Stimulated activated CD4-positive, alpha-beta T cell treated with anti-CD3 and anti-CD28 coated beads, Interleukin-4, amount 100 ng/mL, for 4 hours (primary cell): ENCODE data around the gene STXBP1.

Experiments used
- DNase-seq, 2 experiments: peaks; one replicate each; pipeline ENCODE4 v3.0.0-alpha.2; 2020

STXBP1 gene

DNA sequence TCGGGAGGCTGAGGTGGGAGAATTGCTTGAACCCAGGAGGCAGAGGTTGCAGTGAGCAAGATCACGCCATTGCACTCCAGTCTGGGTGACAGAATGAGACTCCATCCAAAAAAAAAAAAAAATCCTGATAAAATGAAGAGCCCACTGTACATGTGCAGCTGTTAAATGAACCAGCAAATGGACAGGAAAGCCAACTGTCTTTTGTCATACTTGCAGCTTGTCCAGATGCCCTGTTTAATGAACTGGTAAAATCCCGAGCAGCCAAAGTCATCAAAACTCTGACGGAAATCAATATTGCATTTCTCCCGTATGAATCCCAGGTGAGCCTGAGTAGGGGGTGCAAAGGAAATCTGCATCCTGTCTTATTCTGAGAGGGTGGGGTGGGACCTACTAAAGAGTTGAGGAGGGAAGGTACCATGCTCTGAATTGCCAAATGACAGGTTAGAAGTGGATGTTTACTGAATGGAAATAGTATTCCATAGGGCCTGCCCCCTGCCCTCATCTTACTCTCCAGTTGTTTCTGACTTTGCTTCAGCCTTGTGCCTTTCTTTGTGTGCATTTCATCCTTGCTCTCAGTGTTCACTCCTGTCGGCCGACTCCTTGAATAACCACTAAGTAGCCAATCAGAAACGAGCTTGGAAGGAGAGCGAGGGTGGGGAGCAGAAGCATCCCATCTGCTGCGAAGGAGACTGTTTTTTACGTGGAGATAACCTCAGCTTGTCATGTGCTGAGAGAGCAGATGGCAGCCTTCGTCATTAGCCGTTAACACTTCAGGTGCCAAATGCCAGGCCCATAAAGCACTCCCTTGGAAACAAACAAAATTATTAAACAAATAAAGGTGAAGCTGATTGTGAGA is 49.0 kb downstream of the STXBP1 start:
- no peak for DNase-seq

DNA sequence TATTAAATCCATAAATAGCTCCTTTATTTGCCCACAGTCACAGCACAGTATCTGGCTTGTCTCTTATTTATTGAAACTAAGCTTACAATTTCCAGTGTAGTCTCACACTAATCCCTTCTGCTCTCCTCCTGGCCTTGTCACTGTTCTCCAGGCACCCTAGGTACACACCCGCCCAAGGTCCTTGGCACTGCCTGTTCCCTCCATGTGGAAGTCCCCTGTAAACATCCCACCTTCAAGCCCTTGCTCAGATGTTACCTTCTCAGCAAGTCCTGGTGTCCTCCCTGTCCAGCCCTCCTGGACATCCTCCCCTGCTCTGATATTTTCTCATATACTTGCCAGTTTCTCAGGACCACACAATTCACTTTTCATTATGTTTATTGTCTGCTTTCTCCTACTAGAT is 50.5 kb downstream of the STXBP1 start:
- DNase-seq: no peak

DNA sequence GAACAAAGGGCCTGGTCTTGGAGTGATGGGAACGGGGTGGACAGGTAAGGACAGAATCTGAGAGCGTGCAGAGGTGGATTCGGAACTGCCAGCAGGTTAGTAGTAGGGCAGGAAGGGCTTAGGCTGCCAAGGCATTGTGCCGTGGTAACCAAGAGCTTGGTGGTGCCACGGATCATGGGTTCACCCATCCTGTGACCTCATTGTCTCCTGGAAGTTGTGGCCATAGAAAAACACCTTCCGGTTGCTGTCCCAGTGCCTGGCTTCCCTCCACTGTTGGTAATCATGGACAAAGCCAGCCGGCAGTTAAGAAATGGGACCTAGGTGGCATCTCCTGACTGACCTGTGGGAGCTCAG is 52.2 kb downstream of the STXBP1 start:
- no peak for DNase-seq

DNA sequence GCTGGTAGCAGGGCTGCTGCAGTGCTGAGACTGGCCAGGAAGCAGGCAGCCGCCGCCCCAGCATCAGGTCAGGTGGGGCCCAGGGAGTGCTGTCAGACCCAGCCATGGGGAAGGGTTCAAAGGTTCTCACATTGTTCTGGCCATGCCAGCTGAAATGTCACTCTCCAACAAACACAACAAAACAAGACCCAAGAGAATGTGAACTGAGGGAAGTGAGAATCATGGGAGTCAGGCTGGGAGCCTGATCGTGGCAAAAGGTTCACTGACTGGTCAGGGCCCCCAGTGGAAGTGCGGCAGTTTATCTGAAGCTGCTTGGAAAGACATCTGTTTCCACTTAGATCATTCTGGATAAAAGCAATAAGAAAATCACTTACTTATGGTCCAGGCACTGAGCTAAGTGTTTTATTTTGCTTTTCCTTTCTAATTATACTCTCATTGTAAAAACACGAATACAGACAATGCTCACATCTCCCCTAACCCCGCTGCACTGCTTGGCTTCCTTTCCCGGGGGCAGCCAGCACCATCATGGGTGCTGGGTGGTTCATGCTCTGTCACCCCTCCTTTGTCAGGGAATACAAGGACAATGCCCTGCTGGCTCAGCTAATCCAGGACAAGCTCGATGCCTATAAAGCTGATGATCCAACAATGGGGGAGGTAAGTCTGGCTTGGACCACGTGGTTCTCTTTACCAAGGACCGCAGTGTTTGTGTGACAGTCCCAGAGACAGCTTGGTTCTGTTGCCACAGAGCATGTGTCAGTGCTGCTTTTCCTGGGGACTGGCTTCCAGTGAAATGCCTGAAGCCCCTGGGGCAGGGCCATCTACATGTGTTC is 52.8 kb downstream of the STXBP1 start:
- DNase-seq: no peak

DNA sequence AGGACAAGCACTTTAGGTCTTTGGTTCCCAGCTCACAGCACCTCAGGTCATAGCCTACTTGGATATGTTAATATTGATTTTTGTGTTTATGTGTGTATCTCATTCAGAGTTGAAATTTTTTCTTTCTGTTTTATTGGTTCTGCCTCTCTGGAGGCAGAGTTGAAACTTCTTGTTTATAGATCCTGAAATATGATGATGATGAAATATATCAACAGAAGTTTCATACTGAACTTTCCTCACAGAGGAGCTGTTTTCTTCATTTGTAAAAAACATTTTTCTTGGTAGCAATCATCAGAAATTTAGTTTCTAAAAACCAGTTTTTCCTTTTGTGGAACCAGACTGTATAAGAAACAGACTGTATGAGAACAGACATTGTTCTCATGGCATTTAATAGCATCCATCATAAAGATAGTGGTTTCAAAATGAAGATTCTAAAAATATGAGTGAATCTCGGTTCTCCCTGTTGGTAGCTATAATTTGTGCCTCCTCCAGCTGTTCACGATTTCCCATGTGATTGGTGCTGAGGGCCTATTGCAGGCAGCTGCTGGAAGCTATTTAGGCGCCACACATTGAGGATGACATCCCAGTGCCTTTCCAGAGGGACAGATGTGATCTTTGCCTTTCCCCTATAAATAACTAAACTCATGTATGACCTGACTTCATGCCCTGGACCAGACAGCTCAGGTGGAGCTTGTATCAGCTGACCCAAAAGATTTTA is 55.2 kb downstream of the STXBP1 start:
- no peak for DNase-seq

DNA sequence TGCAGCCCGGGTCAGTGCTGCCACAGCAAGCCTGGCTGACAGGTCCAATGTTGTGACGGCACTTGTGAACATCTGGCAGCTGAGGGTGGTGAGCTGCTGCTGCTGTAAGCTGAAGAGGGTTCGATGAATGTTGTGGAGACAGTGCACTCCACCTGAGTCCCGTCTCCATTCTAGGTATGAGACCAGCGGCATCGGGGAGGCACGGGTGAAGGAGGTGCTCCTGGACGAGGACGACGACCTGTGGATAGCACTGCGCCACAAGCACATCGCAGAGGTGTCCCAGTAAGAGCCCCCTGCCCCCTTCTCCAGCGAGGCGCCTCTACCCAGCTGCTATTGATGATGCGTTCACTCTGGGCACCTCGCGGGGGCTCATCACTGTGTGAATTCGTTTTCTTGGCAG is 55.8 kb downstream of the STXBP1 start:
- no peak for DNase-seq

DNA sequence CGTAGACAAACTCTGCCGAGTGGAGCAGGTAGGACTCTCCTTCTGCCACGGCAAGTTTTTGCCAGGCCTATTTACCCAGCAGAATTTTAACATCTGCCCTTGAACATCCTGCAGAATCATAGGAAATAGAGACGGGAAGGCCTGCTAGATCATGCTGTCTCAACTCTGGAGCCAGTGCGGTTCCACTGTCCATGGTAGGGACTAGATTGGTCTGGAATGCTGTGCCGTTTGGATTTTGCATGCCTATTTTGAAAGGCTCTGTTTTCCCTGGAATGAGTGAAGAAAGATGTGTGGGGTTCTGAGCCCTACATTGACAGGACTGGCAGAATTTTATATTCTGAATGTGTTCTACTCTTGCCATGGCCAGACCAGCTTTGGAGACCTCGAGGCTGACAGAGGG is 61.2 kb downstream of the STXBP1 start:
- DNase-seq: no peak

DNA sequence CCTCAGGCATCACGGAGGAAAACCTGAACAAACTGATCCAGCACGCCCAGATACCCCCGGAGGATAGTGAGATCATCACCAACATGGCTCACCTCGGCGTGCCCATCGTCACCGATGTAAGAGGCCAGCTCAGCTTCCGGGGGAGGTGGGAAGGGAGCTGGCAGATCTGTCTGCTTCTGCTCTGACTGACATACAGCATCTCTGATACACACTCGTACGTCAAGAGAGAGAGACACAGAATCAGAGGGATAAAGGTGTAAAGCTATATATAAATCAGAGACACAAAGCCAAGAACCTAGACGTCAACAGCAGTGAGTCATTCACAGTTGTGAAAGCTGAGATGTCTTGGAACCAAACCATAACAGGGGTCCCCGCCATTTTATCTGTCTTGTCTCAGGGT is 64.6 kb downstream of the STXBP1 start:
- DNase-seq: no peak

DNA sequence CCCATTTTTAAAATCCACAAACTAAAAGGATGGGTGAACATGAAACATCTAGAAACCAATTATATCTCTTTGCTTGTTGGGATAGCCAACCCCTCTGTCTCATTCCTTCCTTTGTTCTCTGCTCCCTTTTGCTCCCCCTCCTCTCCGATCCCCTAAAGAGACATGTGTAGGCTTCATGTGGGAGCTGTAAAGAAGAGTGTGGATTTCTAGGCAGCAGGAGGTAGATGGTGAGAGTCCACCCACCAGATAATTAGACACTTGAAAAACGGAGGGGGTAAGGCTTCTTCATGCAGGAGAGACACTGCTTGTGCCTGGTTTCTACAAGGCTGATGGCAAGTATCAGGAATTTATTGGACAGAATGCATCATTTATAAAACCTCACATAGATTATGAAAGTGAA is 67.4 kb downstream of the STXBP1 start:
- DNase-seq: no peak

DNA sequence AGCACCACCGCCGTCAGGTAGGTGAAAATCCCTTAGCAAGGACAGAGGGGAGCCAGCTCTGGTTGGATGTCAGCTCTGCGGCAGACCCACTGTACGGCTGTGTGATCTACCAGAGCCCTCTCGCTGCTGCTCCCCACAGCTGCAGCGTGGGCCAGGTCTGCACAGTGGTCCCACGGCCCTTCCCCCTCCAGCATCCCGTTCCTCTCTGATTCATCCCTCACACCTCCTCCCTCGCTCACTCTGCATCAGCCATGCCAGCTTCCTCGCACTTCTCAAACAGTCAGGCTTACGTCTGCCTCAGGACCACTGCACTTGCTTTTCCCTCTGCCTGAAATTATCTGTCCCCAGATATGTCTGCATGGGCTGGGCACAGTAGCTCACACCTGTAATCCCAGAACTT is 68.1 kb downstream of the STXBP1 start:
- DNase-seq: no peak

DNA sequence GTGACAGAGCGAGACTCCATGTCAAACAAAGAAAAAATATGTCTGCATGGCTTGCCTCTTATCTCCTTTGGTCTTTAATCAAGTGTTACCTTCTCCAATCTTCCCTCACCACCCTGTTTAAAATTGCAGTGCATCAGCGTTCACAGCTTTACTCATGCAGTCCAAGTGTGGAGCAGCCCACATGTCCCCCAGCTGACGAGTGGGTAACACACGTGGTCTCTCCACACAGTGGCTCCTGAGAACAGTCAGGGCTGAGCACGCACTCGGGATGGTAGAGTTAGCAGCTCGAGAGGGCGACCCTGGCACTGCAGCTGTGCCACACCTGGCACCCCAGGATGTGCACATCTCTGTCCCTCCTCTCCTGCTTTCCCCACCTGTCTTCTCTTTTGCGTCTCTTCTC is 68.8 kb downstream of the STXBP1 start:
- DNase-seq: no peak

DNA sequence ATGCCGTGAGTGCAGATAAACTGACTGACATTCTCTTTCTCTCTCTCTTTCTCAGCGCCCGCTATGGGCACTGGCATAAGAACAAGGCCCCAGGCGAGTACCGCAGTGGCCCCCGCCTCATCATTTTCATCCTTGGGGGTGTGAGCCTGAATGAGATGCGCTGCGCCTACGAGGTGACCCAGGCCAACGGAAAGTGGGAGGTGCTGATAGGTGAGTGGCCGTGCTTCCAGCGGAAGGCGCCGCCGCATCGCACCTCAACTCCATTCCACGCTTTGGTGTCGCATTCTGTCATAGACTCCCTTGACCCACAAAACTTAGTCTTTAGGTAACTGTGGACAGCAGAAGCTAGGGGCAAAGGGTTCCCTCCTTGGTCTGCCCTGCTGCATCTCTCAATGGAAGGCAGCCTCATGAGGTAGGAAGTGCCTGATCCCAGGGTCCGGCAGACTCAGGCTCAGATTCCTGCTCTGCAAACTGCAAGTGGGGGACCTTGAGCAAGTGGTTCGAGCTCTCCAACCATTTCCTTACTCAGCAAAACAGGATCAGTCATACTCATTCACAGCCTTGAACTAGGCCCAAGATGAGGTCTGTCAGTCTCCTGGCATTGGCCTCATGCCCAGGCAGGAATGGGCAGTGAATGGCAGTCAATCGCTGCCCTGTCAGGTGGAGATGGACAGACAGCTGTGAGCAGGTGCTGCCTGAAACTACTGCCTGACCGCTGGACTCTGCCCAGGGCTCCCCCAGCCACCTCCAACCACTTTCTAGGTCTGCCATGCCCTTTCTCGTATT is 70.5 kb downstream of the STXBP1 start:
- DNase-seq: no peak

DNA sequence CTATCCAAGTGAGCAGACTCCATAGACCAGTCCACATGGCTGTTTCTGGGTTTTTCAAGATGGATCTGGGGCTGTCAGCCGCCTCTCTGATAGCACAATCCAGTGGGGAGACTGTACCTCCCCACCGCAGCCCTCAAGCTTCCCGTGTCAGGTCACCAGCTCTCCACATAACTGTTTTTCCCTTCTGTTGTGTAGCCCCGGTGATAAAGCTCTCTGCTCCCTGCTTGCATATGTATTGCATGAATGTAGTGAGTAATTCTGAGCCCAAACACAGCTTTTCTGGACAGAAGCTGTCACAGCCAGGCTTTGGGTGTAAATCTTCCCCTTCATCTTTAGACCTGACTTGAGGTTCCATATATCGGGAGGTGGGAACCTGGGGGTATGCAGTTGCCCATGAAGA is 71.6 kb downstream of the STXBP1 start:
- no peak for DNase-seq

DNA sequence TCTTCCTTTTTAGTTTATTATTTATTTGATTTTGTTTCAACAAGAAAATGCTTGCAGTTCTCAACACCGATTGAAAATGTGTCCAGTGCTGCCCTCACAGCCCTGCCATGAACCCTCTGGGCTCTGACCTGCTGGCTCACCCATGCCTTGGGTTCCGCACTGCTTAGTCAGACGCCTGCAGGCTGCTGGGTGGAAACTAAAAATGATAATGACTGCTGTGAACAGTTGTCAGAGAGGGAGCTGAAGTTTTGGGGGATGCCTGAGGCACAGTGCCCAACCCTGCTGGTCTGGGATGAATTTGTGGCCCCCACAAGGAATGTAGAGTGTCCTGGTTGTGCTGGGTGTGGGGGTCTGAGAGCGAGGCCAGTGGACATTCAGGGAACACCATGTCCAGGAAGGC is 72.5 kb downstream of the STXBP1 start:
- DNase-seq: no peak

DNA sequence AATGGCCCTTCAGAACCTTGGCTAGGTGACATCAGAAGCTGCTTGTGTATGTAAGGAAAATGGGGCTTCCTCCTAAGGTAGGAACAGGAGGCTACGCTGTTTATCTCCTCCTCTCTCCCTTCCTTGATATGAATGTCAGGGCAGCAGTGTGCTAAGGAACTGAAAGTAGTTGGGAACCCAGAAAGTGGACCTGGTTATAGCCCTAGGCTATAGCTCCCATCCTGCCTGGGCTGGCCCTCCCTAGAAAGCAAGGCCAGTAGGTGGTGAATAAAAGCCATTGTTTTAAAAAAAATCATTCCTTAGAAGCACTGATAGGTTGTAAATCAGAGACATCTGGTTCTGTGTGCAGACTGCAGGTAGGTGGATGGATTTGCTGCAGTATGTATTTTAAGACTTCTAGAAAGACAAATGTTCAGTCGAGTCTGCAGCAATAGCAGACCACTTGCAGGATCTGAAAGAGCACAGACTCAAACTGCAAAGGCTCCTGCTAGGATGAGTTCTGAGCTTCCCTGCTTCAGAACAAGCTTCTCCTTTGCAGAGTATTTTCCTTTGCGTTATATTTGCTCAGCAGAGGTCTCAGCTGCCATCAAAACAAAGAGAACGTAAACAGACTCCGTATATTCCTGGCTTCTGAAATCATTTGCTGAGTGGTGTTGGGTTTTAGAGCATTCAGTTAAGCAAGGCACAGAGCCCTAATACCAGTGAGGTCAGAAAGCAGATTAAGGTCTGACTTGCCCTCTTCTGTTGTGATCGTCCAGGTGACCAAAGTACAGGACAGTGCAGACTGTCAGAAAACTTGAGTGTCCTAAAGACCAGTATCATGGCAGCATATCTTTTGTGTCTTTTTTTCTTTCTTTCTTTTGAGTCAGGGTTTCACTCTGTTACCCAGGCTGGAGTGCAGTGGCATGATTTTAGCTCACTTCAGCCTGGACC is 74.7 kb downstream of the STXBP1 start:
- no peak for DNase-seq

DNA sequence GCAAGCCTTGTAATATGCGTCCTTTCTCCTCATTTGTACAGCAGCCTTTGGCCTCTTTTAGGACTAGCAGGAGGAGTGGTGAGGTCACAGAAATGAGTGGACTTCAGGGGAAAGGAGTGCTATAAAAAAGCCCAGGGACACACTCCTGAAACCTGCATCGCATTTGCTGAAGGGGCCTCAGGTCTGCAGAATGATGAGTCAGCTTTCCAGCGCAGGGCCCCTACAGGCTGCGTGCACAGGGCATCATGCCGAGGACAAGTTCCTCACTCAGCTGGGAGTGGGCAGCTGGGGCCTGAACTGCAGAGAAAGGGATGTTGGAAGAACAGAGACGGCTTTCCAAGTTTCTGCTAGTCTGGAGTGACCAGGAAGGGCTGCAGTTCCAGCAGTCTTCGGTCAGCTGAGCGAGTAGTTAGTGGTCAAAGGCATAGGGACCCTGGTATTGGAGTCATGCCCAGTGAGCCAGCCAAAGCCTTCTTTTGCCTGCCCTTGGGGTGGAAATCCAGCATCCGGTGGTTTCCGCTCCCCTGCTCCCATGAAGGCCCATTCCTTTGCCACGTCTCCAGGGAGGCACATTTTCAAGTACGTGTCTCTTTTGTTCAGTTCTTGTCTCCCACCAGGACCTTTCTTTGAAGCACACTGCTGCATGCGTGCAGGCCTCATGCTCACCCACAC is 77.4 kb downstream of the STXBP1 start:
- no peak for DNase-seq

DNA sequence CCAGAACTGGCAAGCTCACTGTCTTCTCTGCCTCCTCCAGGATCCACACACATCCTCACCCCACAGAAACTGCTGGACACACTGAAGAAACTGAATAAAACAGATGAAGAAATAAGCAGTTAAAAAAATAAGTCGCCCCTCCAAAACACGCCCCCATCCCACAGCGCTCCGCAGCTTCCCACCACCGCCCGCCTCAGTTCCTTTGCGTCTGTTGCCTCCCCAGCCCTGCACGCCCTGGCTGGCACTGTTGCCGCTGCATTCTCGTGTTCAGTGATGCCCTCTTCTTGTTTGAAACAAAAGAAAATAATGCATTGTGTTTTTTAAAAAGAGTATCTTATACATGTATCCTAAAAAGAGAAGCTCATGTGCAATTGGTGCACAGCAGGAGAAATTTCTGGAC is 78.7 kb downstream of the STXBP1 start:
- no peak for DNase-seq

DNA sequence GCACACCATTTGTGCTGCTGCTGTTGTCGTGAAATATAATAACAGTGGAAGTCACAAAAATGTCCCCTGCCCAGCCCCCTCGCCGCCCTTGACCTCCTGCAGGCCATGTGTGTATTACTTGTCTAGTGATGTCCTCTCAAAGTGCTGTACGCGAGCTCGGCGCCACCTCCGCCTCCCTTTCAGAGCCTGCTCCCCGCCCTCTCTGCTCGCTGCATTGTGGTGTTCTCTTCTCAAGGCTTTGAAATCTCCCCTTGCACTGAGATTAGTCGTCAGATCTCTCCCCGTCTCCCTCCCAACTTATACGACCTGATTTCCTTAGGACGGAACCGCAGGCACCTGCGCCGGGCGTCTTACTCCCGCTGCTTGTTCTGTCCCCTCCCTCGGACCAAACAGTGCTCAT is 80.0 kb downstream of the STXBP1 start:
- no peak for DNase-seq

DNA sequence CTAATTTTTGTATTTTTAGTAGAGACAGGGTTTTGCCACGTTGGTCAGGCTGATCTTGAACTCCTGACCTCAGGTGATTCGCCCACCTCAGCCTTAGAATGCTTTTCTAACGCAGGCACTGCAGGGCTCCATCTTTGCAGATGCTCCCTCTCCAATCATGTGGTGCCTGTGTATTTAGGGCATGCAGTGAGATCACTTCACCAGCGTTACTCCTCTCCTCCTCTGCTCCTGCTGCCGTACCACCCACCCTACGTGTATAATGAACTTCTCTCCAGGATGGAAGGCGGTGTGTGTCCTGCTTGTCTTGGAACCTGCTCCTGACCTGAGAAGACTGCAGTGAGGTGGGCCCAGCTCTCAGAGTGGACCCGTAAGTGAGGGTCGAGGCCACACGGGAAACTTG is 81.1 kb downstream of the STXBP1 start:
- no peak for DNase-seq

DNA sequence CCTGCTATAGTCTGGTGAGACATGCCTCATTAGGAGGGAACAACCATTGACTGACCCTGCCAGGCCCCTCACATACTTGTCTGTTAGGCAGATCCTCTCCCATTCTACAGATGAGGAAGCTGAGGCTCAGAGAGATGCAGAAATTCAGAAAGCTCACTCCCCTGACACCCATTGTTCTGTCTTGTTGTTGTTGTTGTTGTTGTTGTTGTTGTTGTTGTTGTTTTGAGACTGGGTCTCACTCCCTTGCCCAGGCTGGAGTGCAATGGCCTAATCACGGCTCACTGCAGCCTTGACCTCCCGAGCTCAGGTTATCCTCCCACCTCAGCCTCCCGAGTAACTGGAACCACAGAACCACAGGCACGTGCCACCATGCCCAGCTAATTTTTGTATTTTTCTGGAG is 81.6 kb downstream of the STXBP1 start:
- no peak for DNase-seq
